NCI-H524 (cell line): ENCODE measurements around the gene MCU.
"Not testable (repeated sequence)": the region's sequence is repeated elsewhere in the genome, so short reads cannot be mapped to it uniquely, and the experiment has no call there.

ENCODE experiments used
- DNase-seq, 2 experiments: peaks; one replicate each; lab custom pipeline; 2025; lab: John Stamatoyannopoulos, UW

MCU gene

DNA sequence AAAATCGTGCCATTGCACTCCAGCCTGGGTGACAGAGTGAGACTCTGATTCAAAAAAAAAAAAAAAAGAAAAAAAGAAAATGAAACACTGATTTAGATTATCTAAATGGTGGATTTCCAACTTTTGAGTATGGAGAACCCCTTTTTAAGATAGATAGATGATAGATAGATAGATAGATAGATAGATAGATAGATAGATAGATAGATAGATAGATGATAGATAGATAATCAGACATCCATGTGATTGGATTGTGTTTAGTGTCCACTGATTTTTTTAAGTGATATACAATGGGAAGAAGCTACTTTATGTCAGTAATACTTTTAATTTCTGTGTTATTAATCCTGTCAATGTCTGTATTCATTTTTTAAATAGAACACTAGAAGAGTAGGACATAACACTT is 207.6 kb downstream of the MCU start:
- DNase-seq = no peak

DNA sequence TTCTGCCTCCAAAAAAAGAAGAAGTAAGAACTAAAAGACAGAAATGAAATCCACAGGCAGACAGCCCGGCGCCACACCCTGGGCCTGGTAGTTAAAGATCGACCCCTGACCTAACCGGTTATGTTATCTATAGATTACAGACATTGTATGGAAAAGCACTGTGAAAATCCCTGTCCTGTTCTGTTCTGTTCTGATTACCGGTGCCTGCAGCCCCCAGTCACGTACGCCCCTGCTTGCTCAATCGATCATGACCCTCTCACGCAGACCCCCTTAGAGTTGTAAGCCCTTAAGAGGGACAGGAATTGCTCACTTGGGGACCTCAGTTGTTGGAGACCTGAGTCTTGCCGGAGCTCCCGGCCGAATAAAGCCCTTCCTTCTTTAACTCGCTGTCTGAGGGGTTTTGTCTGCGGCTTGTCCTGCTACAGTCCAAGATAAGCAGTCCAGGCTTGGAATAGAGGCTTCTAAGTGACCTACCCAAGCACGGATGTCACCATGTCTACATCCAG is 212.1 kb downstream of the MCU start:
- not testable (repeated sequence) for DNase-seq

DNA sequence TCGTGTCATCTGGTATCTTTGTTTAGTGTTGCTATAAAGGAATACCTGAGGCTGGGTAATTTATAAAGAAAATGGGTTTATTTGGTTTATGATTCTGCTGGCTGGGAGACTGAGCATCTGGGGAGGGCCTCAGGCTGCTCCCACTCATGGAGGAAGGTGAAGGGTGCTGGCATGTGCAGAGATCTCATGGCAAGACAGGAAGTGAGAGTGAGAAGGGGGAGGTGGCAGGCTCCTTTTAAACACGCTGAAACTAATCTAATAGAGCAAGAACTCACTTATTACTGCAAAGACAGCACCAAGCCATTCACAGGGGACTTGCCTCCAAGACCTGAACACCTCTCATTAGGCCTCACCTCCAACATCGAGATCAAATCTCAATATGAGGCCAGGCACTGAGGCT is 212.9 kb downstream of the MCU start:
- no peak for DNase-seq

DNA sequence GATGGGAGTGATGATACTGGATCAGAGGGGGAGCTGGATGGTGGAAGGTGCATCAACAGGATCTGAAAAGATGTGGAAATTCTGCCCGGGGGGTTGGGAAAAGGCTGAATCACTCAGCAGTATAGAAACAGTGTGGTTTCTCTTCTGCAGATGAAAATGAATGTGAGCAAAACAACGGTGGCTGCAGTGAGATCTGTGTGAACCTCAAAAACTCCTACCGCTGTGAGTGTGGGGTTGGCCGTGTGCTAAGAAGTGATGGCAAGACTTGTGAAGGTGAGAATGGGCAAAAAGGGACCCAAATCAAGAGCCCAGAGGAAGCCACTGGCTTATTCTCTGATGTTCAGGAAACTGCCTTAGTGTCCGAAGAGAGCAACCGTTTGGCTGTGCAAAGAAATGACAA is 214.5 kb downstream of the MCU start:
- DNase-seq = no peak

DNA sequence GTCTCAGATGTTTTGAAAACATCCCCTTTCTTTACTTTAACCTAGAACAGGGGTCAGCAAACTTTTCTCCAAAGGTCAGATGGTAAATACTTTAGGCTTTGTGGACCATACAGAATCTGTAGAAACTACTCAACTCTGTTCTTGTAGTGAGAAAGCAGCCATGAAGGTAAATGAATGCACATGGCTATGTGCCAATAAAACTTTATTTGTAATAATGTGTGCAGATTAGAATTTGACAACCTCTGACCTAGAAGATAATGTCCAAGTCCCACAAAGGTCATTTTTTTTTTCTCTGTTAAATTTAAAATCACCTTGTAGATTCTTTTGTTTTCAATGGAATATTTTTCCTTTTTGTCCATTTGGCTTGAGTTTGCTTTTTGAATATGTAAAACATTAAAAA is 218.8 kb downstream of the MCU start:
- DNase-seq = no peak

DNA sequence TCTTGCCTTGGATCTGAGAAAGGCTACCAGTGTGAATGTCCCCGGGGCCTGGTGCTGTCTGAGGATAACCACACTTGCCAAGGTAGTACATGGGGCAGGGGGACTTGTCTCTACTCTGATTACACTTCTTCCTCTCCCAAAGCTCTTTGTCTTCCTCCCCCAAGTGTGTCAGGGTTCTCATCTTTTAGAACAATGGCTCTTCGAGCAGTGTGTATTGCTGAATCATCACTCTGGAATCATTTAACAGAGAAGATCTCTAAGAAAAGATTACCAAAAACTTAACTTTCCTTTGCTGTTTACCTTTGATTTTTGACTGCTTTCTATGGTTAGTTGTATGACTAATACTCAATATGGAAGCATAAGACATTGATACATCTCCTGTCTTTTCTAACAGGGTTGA is 219.8 kb downstream of the MCU start:
- DNase-seq = no peak

DNA sequence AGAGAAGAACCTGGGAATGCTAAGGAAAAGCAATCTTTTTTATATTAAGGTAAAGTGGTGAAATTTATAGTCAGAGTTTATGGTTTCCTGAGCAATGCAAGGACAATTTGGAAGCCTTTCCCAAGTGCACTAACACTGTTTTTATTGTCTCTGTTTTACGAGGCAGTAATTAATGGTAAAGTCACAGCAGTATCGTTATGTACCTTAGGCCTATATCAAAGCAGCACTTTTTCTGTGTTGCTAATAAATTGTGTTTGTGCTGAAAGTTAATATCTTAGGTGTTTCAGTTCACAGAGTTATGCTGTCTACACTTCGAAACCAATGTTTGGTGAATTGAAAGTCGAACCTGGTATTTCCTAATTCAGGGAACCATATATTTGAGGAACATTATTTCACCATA is 220.8 kb downstream of the MCU start:
- no peak for DNase-seq

DNA sequence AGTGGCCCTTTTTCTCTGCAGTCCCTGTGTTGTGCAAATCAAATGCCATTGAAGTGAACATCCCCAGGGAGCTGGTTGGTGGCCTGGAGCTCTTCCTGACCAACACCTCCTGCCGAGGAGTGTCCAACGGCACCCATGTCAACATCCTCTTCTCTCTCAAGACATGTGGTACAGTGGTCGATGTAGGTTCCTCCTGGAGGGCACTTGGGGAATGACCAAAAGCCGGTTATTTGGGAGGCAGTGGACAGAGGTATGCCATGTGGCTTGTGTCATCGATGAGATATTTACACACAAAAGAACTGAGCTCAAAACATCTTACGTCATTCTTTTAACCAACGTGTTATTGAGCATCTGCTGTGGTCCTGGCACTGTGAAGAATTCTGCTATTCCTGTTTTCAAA is 221.3 kb downstream of the MCU start:
- no peak for DNase-seq

DNA sequence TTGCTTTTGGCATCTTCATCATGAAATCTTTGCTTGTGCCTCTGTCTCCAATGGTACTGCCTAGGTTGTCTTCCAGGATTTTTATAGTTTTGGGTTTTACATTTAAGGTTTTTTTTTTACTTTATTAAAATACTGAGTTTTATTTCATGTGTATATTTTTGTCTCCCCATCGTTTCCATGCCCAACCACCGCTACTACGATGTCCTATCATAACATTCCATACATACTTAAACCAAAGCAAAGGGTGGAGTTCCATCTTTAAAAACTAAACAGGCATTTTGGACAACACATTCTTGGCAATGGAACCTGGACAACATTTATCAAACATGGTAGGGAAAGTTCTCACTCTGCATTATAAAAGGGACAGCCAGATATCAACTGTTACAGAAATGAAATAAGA is 225.3 kb downstream of the MCU start:
- DNase-seq = not testable (repeated sequence)

DNA sequence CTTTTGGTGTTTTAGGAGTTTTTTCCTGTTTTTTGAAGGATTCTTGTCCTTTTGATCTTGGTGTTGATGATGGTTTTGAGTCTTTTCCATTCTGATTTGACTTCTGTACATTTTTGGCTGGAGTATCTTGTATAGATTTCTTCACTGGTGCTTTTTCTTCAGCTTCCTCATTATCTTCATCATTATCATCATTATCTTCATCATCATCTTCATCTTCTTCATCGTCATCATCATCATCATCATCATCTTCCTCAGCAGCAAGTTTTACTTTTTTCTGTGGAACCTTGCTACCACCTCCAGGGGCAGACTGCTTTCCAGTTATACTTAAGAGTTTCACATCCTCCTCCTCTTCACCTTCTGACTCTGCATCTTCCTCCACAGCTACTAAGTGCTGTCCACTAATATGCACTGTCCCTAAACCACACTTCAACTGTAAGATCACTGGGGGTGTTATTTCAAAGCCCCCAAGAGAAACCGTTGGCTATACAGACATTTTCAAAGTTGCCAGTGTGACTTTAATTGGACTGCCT is 225.9 kb downstream of the MCU start:
- DNase-seq = not testable (repeated sequence)

DNA sequence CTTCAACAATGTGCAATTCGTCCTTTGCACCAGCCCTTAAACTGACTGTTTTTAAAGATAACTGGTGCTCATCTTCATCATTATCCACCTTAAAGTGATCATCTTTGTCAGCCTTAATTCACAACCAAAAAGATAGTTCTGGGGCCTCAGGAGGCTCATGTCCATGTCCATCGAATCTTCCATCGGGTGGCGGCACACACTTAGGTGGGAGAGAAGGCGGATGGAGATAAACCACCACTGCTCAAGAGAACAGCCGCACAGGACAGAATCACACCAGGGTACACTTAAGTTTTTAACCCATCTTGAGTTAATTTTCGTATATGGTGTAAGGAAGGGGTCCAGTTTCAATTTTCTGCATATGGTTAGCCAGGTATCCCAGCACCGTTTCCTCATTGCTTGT is 226.4 kb downstream of the MCU start:
- no peak for DNase-seq

DNA sequence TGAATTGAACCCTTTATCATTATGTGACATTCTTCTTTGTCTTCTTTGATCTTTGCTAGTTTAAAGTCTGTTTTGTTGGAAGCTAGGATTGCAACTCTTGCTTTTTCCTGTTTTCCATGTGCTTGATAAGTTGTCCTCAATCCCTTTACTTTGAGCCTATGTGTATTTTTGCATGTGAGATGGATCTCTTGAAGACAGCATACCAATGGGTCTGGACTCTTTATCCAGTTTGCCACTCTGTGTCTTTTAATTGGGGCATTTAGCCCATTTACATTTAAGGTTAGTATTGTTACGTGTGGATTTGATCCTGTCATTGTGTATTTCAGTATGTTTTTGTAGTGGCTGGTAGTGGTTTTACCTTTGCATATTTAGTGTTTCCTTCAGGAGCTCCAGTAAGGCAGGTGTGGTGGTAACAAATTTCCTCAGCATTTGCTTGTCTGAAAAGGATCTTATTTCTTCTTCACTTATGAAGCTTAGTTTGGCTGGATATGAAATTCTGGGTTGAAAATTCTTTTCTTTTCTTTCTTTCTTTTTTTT is 229.3 kb downstream of the MCU start:
- DNase-seq = not testable (repeated sequence)

DNA sequence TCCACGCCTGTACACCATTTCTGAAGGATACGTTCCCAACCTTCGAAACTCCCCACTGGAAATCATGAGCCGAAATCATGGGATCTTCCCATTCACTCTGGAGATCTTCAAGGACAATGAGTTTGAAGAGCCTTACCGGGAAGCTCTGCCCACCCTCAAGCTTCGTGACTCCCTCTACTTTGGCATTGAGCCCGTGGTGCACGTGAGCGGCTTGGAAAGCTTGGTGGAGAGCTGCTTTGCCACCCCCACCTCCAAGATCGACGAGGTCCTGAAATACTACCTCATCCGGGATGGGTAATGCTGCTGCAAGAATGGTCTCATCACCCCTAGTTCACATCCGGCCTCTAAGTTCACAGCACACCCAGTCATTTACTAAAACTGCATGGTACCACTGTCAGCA is 232.4 kb downstream of the MCU start:
- no peak for DNase-seq

DNA sequence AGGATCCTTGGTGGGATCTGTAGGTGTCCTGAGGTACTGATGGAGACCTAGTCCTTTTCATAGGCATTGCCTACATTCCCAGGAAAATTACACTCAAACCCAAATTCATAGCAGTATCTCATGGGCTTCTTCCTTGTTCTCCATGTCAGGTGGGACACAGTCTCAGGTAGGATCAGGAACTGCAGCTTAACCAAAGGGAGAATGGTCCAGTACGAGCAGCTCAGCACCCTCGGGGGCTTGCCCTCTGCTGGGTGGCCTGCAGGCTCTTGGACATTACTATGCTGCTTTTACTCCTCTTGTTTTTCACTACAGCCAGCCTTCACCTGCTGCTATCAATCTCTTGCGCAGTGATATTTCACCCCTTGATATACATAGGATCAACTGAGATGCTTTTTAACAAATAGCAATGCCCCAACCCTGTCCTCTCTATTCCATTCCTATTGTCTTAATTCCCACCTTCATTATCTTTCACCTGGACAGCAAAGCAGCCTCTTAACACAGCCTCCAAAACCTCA is 234.1 kb downstream of the MCU start:
- DNase-seq = no peak

DNA sequence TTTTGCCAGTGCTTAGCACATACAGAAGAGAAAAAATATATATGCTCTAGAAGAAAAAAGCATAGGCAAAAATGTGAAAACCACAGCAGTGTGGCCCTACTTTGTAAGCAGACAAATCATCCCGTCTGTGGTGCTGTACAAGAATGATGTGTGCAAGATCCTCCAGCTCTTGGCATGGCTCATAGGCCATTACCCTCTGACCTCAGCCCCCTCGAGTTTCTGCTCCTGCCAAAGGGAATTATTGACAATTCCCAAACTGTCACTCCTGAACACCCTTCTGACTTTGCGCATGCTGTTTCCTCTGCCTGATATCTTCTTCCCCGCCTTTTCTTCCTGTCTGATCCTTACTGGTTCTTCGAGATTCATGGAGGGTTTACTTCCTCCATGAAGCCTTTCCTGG is 235.5 kb downstream of the MCU start:
- no peak for DNase-seq

DNA sequence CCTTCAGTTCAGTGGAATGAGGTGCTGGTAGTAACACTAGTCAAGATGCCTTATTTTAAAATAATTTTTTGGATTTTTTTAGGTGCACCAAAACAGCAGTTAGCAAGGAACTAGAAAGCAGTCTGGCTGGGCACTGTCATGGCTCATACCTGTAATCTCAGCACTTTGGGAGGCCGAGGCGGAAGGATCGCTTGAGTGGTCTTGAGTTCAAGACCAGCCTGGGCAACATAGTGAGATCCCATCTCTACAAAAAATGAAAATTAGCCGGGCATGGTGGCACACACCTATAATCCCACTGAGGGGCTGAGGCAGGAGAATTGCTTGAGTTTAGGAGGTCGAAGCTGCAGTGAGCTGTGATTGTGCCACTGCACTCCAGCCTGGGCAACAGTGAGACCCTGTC is 236.9 kb downstream of the MCU start:
- no peak for DNase-seq

DNA sequence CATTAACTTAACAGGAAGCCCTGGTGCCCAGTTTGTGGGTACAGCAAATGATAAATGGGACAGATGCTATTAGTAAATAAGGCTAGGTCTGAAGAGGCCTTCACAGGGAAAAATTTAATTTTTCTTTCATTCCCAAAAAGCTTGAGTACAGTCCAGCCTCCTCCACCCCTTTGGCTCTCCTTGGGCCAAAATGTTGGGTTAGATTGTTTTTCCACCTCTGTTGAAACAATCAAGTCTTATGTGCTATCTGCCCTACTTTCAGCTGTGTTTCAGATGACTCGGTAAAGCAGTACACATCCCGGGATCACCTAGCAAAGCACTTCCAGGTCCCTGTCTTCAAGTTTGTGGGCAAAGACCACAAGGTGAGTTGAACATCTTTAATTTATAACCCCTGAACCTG is 238.3 kb downstream of the MCU start:
- DNase-seq = no peak

DNA sequence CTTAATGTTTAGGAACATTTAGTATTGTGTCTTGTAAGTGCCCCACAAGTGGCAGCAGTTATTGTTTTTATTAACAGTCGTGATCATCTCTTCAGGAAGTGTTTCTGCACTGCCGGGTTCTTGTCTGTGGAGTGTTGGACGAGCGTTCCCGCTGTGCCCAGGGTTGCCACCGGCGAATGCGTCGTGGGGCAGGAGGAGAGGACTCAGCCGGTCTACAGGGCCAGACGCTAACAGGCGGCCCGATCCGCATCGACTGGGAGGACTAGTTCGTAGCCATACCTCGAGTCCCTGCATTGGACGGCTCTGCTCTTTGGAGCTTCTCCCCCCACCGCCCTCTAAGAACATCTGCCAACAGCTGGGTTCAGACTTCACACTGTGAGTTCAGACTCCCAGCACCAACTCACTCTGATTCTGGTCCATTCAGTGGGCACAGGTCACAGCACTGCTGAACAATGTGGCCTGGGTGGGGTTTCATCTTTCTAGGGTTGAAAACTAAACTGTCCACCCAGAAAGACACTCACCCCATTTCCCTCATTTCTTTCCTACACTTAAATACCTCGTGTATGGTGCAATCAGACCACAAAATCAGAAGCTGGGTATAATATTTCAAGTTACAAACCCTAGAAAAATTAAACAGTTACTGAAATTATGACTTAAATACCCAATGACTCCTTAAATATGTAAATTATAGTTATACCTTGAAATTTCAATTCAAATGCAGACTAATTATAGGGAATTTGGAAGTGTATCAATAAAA is 240.5 kb downstream of the MCU start:
- DNase-seq = no peak

DNA sequence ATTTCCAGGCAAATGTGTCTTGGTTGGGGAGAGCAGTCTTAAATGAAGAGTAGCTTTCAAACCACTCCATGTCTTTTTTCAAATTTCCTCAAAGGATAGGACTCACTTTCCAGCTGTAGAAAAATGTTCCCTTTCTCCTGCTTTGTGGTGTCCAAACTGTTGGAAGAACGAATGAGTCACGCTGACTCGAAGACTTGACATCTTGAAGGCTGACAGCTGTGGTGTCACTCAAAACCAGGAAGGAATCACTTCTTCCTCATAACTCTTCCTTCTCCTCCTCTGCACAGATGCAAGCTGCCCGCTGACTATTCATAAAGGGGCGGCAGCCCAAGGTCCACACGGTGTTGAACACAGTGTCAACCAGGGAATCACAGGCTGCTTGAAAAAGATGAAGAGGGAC is 243.4 kb downstream of the MCU start:
- DNase-seq = no peak
